ENCODE results near the gene PHETA2. TPM values are rescaled to one million over a fixed set of nuclear protein-coding genes. Genes with fewer than 3 reads are reported as not detected.

The PHETA2 gene
- total RNA-seq, 1 experiment from 2014 or later, result 2.6 TPM

DNA sequence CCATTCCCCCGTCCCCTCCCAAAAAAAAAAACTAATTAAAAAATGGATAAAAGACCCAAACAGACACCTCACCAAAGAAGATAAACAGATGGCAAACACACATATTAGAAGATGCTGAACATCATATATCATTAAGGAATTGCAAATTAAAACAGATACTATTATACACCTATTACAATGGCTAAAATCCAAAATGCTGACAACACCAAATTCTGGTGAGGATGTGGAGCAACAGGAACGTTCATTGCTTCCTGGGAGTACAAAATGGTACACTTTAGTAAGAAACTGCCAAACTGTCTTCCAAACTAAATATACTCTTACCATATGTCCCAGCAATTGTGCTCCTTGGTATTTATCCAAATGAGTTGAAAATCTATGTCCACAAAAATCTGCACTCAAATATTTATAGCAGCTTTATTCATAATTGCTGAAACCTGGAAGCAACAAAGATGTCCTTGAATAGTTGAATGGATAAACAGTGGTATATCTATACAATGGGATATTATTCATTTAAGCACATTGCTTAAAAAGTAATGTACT, 23.3 kb upstream of the PHETA2 start:
- no peaks in the 10 kb centered on the region for H3K4me1 ChIP-seq (ENCODE audit: insufficient read depth, low read length)
- no peaks in the 10 kb centered on the region for H3K27me3 ChIP-seq (ENCODE audit: insufficient read depth, low read length)
- no peak overlapping the region for H3K23ac ChIP-seq (ENCODE audit: insufficient read length, low read depth, low read length)
- H3T11ph ChIP-seq (ENCODE audit: low read length), result no peak overlapping the region
- no peak for DNase-seq
- no peaks in the 10 kb centered on the region for H4K20me1 ChIP-seq (ENCODE audit: control insufficient read depth, insufficient read depth, insufficient read length)
- H3K9ac ChIP-seq (ENCODE audit: extremely low read depth, insufficient read length, low read length), result no peak overlapping the region
- no peak overlapping the region for H3K27ac Mint-ChIP-seq
- no peak overlapping the region for H4K5ac ChIP-seq (ENCODE audit: insufficient read length, low read depth, low read length)
- H3K9me3 ChIP-seq (ENCODE audit: control insufficient read depth, low read depth, low read length), result no peaks in the 10 kb centered on the region
- no peaks in the 10 kb centered on the region for H3K27me3 Mint-ChIP-seq (ENCODE audit: low read depth)
- no peak overlapping the region for H2BK20ac ChIP-seq (ENCODE audit: low read depth, low read length, poor library complexity, severe bottlenecking)
- H2BK5ac ChIP-seq (ENCODE audit: insufficient read length, low read length), result no peak overlapping the region
- H3K4me1 Mint-ChIP-seq, result no peaks in the 10 kb centered on the region
- H3K4me3 Mint-ChIP-seq, result no peak overlapping the region
- H3K56ac ChIP-seq (ENCODE audit: insufficient read length, low read depth, low read length), result no peak overlapping the region
- no peaks in the 10 kb centered on the region for H3K9me3 Mint-ChIP-seq
- no peak overlapping the region for H3K4me2 ChIP-seq (ENCODE audit: insufficient read depth, insufficient read length, low read length)
- TF ChIP-seq, protein P1, sequence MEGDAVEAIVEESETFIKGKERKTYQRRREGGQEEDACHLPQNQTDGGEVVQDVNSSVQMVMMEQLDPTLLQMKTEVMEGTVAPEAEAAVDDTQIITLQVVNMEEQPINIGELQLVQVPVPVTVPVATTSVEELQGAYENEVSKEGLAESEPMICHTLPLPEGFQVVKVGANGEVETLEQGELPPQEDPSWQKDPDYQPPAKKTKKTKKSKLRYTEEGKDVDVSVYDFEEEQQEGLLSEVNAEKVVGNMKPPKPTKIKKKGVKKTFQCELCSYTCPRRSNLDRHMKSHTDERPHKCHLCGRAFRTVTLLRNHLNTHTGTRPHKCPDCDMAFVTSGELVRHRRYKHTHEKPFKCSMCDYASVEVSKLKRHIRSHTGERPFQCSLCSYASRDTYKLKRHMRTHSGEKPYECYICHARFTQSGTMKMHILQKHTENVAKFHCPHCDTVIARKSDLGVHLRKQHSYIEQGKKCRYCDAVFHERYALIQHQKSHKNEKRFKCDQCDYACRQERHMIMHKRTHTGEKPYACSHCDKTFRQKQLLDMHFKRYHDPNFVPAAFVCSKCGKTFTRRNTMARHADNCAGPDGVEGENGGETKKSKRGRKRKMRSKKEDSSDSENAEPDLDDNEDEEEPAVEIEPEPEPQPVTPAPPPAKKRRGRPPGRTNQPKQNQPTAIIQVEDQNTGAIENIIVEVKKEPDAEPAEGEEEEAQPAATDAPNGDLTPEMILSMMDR (conservative IDR thresholded peaks at IDR 0.05), result no peak
- H3K4ac ChIP-seq (ENCODE audit: low read depth, low read length), result no peak overlapping the region
- H2AFZ ChIP-seq (ENCODE audit: low read length), result no peak overlapping the region
- no peaks in the 10 kb centered on the region for H3K23me2 ChIP-seq (ENCODE audit: insufficient read length, low read depth, low read length, poor library complexity, severe bottlenecking)
- H2BK120ac ChIP-seq (ENCODE audit: low read depth, low read length, poor library complexity, severe bottlenecking), result no peak overlapping the region
- H4K8ac ChIP-seq (replicated peaks; ENCODE audit: insufficient read length, low read depth, low read length), result no peak overlapping the region
- H3K36me3 Mint-ChIP-seq (ENCODE audit: insufficient read depth in 1 of 3, low read depth in 3 of 3), result no peaks in the 10 kb centered on the region
- no peaks in the 10 kb centered on the region for H3K79me2 ChIP-seq (ENCODE audit: insufficient read depth, low read length)
- no peak overlapping the region for H3K27ac ChIP-seq (ENCODE audit: insufficient read length, low read depth, low read length)
- no peak overlapping the region for H2AK5ac ChIP-seq (ENCODE audit: insufficient read length, low read length)
- WGBS (ENCODE audit: extremely low coverage, insufficient read length, low lambda C conversion rate), result no CpG with 5 or more reads among the region's 2 CpGs
- H4K91ac ChIP-seq (ENCODE audit: insufficient read length, low read depth, low read length), result no peak overlapping the region
- H3K79me1 ChIP-seq (ENCODE audit: insufficient read depth, low read depth, low read length, poor library complexity, severe bottlenecking), result no peaks in the 10 kb centered on the region
- no peak overlapping the region for H2BK15ac ChIP-seq (ENCODE audit: low read depth, low read length)
- H3K18ac ChIP-seq (ENCODE audit: insufficient read length, low read depth, low read length), result no peak overlapping the region
- H3K14ac ChIP-seq (ENCODE audit: insufficient read depth, low read length), result no peak overlapping the region
- no peak overlapping the region for H2BK12ac ChIP-seq (ENCODE audit: insufficient read length, low read depth, low read length)

All from H9 (cell line).